CD4-positive, alpha-beta T cell treated with Interleukin-2 at 100 ng/mL for 4 hours (primary cell): ENCODE measurements around the gene GABRG1.

ENCODE experiments used
- DNase-seq: peaks from one replicate; pipeline ENCODE4 v3.0.0-alpha.2; 2020; ENCODE audit warnings: low spot score

Gene GABRG1

DNA sequence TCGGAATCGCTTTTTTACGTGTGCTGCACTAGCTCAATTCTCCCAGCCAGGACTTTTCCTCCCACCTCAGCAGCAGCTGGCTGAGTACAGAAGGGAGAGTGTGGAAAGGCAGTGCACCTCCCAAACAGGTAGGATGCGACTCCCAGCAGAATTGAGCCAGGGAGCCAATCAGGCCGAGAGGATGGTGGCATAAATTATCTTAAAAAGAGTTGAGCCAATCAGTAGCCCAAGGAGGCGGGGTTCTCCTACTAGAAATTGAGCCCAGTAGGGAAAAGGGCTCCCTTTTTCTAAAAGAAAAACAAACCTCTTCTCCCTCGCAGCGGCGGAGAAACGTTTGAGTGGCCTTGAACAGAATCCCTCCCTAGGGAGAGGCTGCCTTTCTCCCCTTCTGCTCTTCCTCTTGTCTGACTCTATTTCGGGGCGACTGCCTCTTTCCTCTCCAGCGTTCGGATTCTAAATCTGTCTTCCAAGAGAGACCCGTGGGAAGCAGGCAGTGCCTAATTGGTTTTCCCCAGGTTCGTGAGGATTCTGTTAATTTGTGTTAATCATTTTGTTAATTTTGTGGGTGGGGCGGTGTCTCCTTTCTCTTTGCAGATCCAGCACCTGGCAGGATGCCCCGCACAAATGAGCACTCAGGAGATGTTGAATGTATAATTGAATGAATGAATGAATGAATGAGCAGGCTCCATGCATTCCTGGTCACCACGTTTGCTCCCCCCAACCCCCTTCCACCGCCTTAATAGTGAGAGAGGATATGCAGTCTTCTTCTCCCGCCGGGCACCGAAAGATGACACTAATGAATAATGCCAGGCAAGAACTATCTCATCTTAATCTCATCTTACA is at the start of gene GABRG1:
Gene GABRG1 (minus strand): TSS at position 142 of the 843 bp plus-strand sequence. CDS start 141 bp downstream, at position 1.
- no peak for DNase-seq

DNA sequence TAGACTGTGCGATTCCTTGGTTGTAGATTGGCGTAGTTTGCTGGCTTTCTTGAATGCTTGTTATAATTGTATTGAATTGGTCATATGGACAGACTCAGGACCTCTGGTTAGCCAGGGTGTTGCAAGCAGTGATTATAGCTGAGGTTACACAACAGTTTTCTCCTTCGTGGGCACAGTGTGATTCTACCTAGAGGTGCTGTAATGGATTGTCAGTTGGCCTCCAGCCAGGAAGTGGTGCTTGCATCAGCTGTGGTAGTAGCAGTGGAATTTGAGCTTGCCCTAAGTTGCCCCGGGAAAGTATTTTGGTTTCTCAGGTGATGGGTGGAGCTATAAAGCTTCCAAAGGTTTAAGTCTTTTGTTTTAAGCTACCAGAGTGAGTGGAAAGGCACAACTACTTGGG is 23.1 kb upstream of the GABRG1 start:
- DNase-seq, result no peak

- no peak for DNase-seq
Measured at GRCh38 chr4:46131498-46132057, 7.7 kb upstream of the GABRG1 start.

GRCh38 chr4:46124773-46125413 is 1.0 kb upstream of the GABRG1 start:
- DNase-seq, result no peak

GRCh38 chr4:46081674-46082073 is 42.2 kb downstream of the GABRG1 start:
- no peak for DNase-seq

- no peak for DNase-seq
Measured at GRCh38 chr4:46081248-46081647, 42.6 kb downstream of the GABRG1 start.

DNA sequence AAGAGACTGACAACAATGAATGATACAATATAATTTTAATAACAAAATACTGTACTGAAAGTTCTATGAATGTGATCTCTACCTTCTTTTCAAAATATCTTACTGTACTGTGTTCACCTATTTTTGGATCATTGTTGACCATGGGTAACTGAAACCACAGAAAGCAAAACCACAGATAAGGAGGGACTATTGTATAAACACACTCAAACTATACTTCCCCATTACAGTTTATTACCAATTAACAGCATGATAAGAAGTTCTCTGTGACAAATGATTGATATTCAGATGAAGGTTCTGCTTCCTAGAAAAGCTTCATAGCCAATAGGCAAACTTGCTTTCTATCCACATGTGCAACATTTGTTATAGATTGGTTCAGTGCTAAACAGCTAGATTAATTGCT is 50.1 kb downstream of the GABRG1 start:
- DNase-seq, result no peak

- no peak for DNase-seq
Measured at GRCh38 chr4:46051392-46051791, 72.5 kb downstream of the GABRG1 start.

DNA sequence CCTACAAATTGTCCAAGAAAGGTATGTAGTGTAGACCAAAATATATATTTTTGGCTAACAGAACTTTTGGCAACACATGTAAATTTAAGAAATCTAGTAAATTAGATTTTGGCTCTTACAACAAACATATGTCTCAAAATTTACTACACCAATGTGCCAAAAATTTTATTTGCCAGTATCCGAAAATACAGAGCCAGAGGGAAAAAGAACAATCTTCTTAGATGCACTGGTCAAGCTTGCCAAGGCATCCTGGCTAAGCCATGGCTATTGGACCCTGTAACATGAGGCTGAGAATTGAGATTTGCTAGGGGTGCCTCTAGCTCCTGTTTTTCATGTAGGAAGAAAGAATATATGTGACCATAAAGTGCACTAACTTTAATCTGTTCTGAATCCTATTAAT is 91.8 kb downstream of the GABRG1 start:
- no peak for DNase-seq

GRCh38 chr4:46016306-46016705 is 107.5 kb downstream of the GABRG1 start:
- DNase-seq, result no peak

- DNase-seq, result no peak
Measured at GRCh38 chr4:45992728-45993127, 131.1 kb downstream of the GABRG1 start.

GRCh38 chr4:45989775-45990174 is 134.1 kb downstream of the GABRG1 start:
- no peak for DNase-seq

- DNase-seq, result no peak
Measured at GRCh38 chr4:45987858-45988257, 136.0 kb downstream of the GABRG1 start.
